Kidney epithelial cell (primary cell): ENCODE measurements around the gene TNS4. TPM values are rescaled to one million over a fixed set of nuclear protein-coding genes. Genes with fewer than 3 reads are reported as not detected.

Source experiments
- DNase-seq: peaks from one replicate; pipeline ENCODE4 v3.0.0-alpha.2; 2010; ENCODE audit warnings: low read depth
- H3K27me3 ChIP-seq: 2 replicates; pipeline ENCODE4 v1.6.0; 2011; ENCODE audit warnings: low read length; ENCODE audit not compliant: control insufficient read depth, insufficient read depth
- H3K36me3 ChIP-seq: 2 replicates; pipeline ENCODE4 v1.5.1; 2011; ENCODE audit warnings: low read length; ENCODE audit not compliant: control insufficient read depth, insufficient read depth
- H3K4me3 ChIP-seq: 2 replicates; pipeline ENCODE4 v1.5.1; 2011; ENCODE audit warnings: low read depth, mild to moderate bottlenecking, control low read depth, low read length
- total RNA-seq: library from RNA; depleted of rRNA; stranded (reverse); fragments of >200 nt; gene quantifications from 2 replicates; pipeline ENCODE4 v1.2.3, GENCODE V29; 2015
- TF ChIP-seq, protein P1 (sequence below): IDR thresholded peaks from 2 replicates; pipeline ENCODE4 v1.5.1; 2011; ENCODE audit warnings: mild to moderate bottlenecking, moderate library complexity, low read length, control low read depth, inconsistent platforms; ENCODE audit not compliant: insufficient read depth, poor library complexity, severe bottlenecking

The TNS4 gene
- total RNA-seq, 1 donor from 2014 or later, result not detected

DNA sequence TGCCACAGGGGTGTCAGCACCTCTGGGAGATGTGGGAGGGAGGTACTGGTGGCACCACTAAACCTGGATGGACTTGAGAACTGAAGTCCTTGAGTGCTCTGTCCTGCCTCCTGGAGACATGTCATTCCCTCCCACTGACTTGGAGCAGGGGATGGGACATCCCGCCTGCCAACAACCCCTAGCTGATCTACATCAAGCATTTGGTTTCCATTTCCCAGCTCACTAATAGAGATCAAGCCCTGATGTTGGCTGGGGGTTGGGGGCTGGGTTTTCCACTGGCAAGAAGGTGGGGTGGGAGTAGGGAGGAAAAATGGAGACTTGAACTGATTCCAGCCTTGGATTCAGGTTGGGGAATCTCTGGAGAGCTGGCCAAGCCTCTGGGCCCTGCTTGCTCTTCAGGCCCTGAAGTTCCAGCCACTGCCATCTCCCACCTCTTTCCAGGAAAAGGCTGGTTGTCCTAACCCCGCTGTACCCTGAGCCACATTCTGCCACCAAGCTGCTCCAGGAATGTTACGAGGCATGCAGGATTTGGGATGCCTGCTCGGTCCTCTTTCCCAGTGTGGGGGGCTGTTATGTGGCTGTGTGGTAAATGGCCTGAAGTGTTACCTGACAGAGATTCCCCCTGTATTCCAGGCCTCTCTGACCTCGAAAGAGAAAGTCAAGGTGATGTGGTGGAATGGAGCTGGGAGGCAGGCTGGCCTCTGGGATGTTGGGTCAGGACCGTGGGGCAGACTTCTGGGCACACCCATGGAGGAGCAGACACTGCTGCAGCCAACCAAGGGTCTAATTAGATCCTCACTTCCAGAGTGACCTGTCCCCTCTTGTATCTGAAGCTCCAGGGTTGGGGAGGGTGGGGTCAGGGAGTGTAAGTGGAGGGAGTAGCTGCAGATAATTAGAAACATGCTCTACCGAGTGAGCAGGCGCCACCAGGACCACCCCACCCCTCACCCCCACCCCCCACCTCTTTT, 41.5 kb downstream of the TNS4 start:
- TF ChIP-seq, protein P1, sequence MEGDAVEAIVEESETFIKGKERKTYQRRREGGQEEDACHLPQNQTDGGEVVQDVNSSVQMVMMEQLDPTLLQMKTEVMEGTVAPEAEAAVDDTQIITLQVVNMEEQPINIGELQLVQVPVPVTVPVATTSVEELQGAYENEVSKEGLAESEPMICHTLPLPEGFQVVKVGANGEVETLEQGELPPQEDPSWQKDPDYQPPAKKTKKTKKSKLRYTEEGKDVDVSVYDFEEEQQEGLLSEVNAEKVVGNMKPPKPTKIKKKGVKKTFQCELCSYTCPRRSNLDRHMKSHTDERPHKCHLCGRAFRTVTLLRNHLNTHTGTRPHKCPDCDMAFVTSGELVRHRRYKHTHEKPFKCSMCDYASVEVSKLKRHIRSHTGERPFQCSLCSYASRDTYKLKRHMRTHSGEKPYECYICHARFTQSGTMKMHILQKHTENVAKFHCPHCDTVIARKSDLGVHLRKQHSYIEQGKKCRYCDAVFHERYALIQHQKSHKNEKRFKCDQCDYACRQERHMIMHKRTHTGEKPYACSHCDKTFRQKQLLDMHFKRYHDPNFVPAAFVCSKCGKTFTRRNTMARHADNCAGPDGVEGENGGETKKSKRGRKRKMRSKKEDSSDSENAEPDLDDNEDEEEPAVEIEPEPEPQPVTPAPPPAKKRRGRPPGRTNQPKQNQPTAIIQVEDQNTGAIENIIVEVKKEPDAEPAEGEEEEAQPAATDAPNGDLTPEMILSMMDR, result no peak
- DNase-seq, result no peak
- H3K27me3 ChIP-seq, result no peaks in the 10 kb centered on the region
- peaks cover 2% of the 10 kb centered on the region for H3K36me3 ChIP-seq
- H3K4me3 ChIP-seq, result no peak overlapping the region

DNA sequence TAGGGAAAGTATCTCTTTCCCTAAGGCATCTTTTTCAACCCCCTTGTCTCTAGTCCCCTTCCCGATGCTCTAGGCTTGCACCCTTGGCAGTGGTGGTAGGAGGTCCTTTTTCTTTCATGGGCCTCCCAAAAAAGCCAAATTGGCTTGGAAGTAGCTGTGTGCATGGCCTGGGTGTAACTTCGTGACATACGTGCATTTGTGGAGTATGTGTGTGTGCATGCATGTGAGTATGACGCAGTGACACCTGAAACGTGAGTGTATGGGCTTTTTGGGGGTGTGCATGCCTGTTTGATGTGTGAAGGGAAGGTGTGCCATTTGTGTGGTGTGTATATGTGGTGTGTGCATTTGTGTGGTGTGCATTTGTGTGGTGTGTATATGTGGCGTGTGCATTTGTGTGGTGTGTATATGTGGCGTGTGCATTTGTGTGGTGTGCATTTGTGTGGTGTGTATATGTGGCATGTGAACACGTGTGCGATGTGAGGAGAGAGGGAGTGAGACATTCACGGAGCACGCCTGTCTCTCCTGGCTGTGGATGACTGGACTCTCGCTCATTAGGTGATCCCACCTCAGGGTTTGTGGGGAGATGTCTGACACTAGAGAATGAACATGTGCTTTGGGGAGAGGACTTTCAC, 42.5 kb downstream of the TNS4 start:
- Histone ChIP-seq H3K4me3 (no peak overlapping the region), H3K27me3 (no peaks in the 10 kb centered on the region), H3K36me3 (peaks cover 5% of the 10 kb centered on the region)
- no peak for DNase-seq
- TF ChIP-seq, protein P1, result no peak

DNA sequence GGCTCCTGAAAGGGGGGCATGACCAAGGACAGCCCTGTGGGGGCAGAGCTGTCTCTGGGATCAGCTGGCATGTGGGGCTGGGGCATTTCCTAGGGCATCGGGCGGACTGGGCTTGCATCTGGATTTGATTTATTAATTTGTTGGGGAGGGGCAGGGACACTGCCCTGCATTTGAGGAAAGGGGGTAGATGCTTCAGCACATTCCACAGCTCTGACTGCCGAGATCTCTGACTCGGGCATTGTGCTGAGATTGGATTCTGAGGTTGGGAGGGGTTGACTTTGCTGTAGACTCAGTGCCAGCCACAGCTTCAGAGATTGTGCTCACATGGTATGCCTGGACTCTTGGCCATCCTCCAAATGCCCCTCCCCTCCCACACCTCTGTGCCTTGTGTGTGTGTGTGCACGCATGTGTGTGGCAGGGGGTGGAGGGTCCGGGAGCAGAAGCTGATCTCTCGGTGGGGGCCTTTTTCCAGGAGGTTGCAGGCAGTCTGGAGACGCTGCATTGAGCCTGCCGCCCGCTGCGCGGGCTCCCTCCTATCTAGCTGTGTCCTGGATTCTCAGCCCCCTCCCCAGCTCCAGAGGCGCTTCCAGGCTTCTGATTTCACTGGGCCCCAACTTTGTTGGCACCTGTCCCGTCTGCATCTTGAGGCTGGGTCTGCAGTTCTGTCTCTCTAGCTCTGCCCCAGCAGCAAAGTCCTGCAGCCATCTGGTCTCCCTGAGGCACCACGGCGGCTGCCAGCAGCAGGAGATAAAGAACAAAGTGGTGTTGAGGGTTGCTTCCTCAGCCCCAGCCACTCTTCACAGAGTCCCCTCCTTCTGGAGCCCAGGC, 43.2 kb downstream of the TNS4 start:
- DNase-seq, result peak; percentile 42
- Histone ChIP-seq H3K36me3 (peaks cover 7% of the 10 kb centered on the region), H3K27me3 (no peaks in the 10 kb centered on the region), H3K4me3 (no peak overlapping the region)
- TF ChIP-seq, protein P1, result no peak

DNA sequence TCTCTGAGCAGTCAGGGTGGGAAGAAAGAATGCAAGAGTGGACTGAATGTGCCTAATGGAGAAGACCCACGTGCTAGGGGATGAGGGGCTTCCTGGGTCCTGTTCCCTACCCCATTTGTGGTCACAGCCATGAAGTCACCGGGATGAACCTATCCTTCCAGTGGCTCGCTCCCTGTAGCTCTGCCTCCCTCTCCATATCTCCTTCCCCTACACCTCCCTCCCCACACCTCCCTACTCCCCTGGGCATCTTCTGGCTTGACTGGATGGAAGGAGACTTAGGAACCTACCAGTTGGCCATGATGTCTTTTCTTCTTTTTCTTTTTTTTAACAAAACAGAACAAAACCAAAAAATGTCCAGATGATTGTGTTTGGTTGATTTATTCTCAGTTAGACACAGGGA, 44.1 kb downstream of the TNS4 start:
- Histone ChIP-seq H3K27me3 (no peaks in the 10 kb centered on the region), H3K36me3 (peaks cover 9% of the 10 kb centered on the region), H3K4me3 (no peak overlapping the region)
- no peak for DNase-seq
- TF ChIP-seq, protein P1, result no peak

DNA sequence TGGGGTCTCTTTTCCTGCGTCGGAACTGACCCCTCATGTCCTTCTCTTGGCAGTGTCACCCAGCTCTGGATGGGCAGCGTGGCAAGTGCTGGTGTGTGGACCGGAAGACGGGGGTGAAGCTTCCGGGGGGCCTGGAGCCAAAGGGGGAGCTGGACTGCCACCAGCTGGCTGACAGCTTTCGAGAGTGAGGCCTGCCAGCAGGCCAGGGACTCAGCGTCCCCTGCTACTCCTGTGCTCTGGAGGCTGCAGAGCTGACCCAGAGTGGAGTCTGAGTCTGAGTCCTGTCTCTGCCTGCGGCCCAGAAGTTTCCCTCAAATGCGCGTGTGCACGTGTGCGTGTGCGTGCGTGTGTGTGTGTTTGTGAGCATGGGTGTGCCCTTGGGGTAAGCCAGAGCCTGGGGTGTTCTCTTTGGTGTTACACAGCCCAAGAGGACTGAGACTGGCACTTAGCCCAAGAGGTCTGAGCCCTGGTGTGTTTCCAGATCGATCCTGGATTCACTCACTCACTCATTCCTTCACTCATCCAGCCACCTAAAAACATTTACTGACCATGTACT, 44.9 kb downstream of the TNS4 start:
- no peak overlapping the region for H3K4me3 ChIP-seq
- TF ChIP-seq, protein P1, result no peak
- DNase-seq, result no peak
- H3K27me3 ChIP-seq, result no peaks in the 10 kb centered on the region
- peaks cover 9% of the 10 kb centered on the region for H3K36me3 ChIP-seq
